Stimulated activated CD8-positive, alpha-beta memory T cell treated with anti-CD3 and anti-CD28 coated beads, Interleukin-12 subunit alpha, Interleukin-12 subunit beta, amount 100 ng/mL, for 4 hours (primary cell): ENCODE data around the gene MYL7.
"Not testable (repeated sequence)": the region's sequence is repeated elsewhere in the genome, so short reads cannot be mapped to it uniquely, and the experiment has no call there.

Experiments
- DNase-seq: peaks from one replicate; pipeline ENCODE4 v3.0.0-alpha.2; 2020; ENCODE audit warnings: low read depth

MYL7 gene

GRCh38 chr7:44141221-44141850 lies at the start of gene MYL7:
Gene MYL7 (minus strand): TSS chr7:44141332. CDS start chr7:44141305, 27 bp downstream.
- DNase-seq = no peak

GRCh38 chr7:44189993-44190872 lies 49.1 kb upstream of the MYL7 start:
- DNase-seq = no peak

GRCh38 chr7:44189286-44189992 lies 48.3 kb upstream of the MYL7 start, which contains the start of gene GCK:
Gene GCK (minus strand): TSS chr7:44189439. CDS start chr7:44188953, 486 bp downstream.
- DNase-seq = no peak

- no peak for DNase-seq
Observed at GRCh38 chr7:44188480-44189225, 47.5 kb upstream of the MYL7 start.

GRCh38 chr7:44187636-44188416 lies 46.7 kb upstream of the MYL7 start:
- no peak for DNase-seq

- DNase-seq = no peak
Observed at GRCh38 chr7:44186736-44187135, 45.6 kb upstream of the MYL7 start.

GRCh38 chr7:44185729-44186128 lies 44.6 kb upstream of the MYL7 start:
- no peak for DNase-seq

GRCh38 chr7:44184873-44185446 lies 43.8 kb upstream of the MYL7 start:
- DNase-seq = no peak

GRCh38 chr7:44184206-44184872 lies 43.2 kb upstream of the MYL7 start:
- no peak for DNase-seq

GRCh38 chr7:44183386-44183785 lies 42.3 kb upstream of the MYL7 start:
- DNase-seq = no peak

- DNase-seq = no peak
Observed at GRCh38 chr7:44182827-44183226, 41.7 kb upstream of the MYL7 start.

- no peak for DNase-seq
Observed at GRCh38 chr7:44180631-44181030, 39.5 kb upstream of the MYL7 start.

- no peak for DNase-seq
Observed at GRCh38 chr7:44177570-44178131, 36.5 kb upstream of the MYL7 start.

- DNase-seq = no peak
Observed at GRCh38 chr7:44176486-44176885, 35.4 kb upstream of the MYL7 start.

- DNase-seq = no peak
Observed at GRCh38 chr7:44175730-44176129, 34.6 kb upstream of the MYL7 start.

- DNase-seq = not testable (repeated sequence)
Observed at GRCh38 chr7:44174694-44174948, 33.5 kb upstream of the MYL7 start.

- DNase-seq = no peak
Observed at GRCh38 chr7:44173911-44174693, 33.0 kb upstream of the MYL7 start.

GRCh38 chr7:44172803-44173424 lies 31.8 kb upstream of the MYL7 start:
- DNase-seq = no peak

GRCh38 chr7:44172352-44172751 lies 31.2 kb upstream of the MYL7 start:
- no peak for DNase-seq
